NCI-H187 treated with DMSO at 0.1 percent for 48 hours (cell line): ENCODE measurements around the gene HOXC9.

Experiments used
- DNase-seq: peaks from one replicate; lab custom pipeline; 2025; lab: John Stamatoyannopoulos, UW

HOXC9 gene

DNA sequence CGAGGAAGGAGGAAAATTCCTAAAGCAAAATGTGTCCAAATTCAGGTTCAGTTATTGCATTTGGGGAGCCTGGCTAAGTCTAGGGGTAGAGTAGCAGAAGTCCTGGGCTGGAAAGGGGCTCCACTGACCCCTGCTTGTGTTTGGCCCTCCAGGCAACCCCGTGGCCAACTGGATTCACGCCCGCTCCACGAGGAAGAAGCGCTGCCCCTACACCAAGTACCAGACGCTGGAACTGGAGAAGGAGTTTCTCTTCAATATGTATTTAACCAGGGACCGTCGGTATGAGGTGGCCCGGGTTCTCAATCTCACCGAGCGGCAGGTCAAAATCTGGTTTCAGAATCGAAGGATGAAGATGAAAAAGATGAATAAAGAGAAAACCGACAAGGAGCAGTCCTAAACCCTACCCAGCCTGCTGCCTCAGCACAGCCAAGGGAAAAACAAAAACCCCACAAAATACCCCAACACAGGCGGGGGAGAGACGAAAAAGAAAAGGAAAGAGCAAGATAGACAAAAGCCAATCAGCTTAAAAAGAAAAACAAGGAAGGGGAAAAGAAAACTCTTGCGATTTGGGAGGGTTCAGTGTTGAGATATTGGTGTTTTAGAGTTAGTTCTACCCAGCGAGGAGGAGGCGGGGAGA lies 2.4 kb downstream of the HOXC9 start:
- no peak for DNase-seq

- DNase-seq: no peak
Measured at GRCh38 chr12:54002915-54003389, 3.0 kb downstream of the HOXC9 start.

DNA sequence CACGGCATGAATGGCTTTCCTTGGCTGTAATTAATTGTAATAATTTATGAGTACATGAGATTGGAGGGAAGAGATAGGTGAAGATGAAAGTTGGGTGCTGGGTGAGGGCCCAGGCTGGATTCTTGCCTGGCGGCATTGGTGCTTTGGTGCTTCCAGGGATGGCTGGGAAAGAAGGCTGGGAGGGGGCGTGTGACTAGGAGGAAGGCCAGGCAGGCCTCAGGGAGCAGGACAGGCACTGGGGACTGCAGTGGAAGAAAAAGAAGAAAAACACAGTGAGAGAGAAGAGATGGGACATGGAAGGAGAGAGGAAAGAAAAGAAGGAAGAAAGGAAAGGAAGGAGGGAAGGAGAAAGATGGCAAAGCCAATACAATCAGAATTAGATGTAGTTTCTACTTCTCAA lies 3.7 kb downstream of the HOXC9 start:
- DNase-seq: no peak

GRCh38 chr12:54004063-54004840 lies 4.3 kb downstream of the HOXC9 start:
- no peak for DNase-seq

DNA sequence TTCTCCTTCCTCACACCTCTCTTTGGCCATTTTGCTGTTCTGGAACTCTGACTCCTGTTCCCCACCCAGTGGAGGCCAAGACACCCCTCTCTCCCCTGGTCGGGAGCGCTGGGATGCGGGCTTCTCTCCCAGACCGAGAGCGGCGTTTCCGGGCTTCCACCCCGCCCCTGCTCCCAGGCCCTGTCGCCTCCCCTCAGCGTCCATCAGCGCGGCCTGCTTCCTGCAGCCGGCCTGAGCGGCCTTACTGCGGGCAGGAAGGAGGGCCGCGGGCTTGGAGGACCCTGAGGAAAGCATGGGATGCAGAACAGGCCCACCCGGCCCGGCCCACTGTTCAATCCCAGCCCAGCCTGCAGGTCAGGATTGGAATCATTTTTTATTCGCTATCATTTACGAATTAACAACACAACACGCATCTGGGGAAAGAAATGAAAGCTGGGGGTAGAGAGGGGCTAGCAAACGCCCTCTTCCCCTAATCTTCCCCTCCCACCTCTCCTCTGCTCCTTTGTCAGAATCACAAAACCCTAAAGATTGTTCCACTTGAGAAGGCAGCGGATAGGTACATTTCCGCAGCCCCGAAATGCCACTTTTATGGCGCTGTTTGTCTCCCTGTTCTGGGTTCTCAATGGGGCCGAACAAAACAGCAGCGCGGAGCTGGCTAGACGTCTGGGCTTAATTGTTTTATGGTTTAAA lies 5.0 kb downstream of the HOXC9 start:
- DNase-seq: no peak

DNA sequence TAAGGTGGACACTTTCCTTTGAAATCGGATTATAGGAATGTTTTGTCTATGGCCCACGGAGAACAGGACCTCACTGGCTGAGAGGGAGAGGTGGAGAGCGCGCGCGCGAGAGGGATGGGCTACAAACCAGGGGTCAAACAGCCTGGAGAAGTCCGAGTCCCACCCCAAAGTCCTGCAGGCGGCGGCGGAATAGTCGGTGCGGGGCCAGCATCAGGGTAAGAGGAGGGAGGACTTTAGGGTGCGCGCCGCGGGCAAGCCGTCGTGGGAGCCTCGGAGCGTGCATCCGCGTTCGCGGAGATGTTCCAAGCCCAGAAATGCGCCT lies 5.5 kb downstream of the HOXC9 start:
- no peak for DNase-seq

- DNase-seq: no peak
Measured at GRCh38 chr12:54005853-54006558, 6.0 kb downstream of the HOXC9 start.

DNA sequence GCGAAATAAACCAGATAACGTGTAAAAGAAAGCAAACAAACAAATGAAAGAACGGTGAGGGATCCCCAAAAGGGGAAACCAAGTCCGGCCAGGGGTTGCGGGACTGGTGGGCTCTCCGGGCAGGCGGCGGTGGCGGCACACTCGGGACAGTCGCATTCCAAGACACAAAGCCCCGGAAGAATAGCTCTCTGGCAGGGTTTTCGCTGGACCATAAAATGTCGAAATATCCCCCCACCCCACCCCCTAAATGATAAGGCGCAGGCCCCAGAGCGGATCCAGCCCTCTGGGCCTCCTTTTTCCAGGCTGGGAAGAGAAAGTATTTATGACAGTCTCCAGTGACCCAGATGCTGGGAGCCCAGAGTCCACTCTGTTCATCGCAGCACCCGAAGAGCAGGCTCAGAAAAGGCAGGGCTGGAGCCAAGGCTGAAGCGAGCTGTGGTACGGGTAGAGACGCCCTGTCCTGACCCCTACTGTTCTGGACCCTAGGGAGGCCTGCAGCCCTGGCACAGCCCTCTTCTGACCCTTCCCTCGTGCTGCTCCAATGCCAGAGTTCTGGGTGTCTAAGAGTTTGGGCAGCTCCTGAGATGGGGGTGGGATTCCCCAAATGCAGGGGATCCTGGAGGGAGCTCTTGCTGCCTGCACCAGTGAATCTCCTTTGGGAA lies 6.7 kb downstream of the HOXC9 start:
- no peak for DNase-seq

DNA sequence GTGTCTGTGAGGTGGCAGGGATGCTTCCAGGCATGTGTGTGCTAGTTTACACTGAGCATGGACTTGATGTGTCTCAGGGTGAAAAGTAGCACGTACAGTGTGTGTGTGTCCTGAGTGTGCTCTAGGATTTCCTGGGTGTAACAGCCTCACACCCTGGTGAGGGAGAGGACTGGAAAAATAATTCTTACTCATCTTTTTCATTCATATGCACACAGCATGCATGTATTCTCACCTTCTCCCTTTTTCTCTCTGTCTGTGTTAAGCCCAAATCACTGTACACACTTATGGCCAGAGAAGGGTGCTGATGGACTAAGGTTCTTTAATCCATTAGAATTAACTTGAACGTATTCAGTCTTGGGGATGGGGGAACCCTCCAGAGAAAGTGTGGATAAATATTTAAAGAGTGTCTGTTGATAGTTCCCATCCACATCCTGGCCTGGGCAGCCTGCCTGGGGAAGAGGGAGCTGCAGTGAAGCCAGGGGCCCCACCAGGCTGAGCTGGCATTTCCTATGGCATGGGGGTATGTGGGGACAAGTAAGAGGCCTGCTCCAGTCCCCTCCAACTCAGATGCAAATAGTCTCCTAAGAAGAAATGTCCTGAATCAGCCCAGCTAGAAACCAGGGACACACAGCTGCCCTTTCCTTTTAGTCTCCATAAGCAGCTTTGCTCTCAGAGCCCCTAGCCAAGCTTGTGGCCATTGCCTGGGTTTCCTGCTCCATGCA lies 7.7 kb downstream of the HOXC9 start:
- no peak for DNase-seq

GRCh38 chr12:54008260-54008552 lies 8.2 kb downstream of the HOXC9 start:
- DNase-seq: no peak

DNA sequence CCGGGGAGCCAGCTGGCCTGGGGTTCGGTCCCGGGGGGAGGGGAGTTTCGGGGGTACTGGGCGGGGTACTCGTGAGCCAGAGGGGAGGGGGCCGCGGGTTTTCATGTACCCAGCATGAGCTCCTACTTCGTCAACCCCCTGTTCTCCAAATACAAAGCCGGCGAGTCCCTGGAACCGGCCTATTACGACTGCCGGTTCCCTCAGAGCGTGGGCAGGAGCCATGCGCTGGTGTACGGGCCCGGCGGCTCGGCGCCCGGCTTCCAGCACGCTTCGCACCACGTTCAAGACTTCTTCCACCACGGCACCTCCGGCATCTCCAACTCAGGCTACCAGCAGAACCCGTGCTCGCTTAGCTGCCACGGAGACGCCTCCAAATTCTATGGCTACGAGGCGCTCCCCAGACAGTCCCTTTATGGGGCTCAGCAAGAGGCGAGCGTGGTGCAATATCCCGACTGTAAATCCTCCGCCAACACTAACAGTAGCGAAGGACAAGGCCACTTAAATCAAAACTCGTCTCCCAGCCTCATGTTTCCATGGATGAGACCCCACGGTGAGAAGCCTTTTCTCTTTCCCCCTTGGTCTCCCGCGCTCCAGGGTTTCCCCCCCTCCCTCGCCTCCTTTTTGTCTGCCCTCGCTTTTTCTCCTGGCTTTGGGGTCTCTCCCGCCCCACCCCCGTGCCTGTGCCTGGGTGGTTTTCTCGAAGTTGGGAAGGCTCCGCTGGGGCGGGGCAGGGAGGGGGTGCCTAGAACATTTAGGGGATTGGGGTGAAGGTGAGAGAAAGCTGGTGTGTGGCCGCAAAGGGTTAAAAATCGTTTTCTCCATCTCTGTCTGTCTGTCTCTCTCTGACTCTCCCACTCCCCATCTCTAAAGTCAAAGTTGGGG lies 9.5 kb downstream of the HOXC9 start:
- no peak for DNase-seq

DNA sequence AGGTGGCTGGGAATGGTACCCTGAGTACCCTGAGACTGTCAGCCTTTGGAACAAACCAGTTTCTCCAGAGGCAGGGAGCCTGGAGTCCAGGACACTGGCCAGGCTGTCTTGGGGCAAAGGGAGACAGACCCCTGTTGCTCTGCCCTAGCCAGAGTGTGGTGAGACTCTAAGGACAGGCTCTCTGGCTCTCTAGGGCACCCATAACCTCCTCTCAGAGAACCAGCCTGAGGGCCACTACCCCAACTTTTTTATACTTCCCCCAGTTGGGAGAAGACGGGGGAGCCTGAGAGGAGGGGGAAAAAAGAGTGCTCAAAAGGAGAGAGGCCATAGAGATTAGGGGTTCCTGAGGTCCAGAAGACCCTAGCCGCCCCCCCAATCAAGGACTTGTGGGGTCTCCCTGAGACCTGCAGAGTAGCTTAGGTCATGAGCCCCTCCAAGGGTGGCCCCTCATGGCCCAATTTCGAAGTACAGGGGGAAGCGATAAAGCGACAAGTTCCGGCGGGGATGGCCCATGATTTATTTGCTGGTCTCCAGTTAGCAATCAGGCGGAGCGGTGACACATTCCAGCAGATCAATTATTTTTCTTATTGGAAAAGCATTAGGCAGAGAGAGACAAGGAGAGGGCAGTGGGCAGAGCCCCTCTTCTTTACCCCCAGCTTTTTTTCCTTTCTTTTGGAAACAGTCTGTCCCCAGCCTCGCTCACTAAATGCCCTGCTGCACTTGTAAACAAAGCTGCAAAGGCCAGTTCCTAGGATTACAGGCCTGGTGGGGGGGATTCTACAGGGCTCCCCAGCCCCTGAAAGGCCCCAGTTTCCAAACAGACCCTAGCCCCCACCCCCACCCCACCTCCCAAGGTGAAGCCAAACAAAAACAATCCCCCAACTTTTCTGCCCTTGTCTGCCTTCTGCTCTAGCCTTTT lies 10.4 kb downstream of the HOXC9 start:
- DNase-seq: no peak

GRCh38 chr12:54010972-54011664 lies 11.2 kb downstream of the HOXC9 start:
- no peak for DNase-seq

DNA sequence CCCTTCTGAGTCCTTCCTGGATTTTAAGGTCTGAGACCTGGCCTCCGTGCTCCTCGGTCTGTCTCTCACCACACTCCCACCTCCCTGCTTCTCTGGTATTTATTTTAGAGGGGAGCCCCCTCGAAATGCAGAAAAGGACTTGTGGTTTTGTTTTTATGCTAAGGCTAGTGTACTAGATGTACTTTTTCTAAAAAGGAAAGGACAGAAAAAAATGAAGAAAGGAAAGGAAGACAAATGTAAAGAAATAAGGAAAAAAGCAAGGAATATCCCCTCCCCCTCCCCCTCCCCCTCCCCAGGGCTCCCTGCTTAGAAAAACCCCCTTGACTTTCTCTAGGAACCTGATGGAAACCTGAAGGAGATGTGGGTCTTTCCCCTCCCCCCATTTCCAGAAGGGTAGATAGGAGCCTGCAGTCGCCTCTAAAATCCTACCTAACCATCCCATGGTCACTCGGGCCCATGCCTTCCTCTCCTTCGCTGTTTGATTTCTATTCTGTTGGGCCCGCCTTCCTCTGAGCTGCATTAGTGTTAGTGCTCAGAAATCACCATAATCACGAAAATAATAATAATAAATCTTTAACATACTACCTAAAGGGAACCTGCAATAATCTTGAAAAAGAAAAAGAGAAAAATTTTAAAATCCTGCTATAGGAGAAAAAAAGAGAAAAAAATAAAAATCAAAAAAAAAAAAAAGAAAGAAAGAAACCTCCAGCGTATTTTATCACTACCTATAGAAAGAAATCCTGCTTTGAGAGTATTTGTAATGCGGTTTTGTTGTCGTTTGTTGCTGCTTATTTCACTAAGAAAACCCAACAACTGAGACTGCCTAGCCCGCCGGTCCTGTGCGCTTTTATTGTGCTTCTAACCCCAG lies 11.9 kb downstream of the HOXC9 start:
- DNase-seq: no peak

- no peak for DNase-seq
Measured at GRCh38 chr12:54012631-54013409, 12.9 kb downstream of the HOXC9 start.

GRCh38 chr12:54014377-54015017 lies 14.5 kb downstream of the HOXC9 start:
- DNase-seq: no peak
